Activated CD4-positive, alpha-beta T cell treated with anti-CD3 and anti-CD28 coated beads, Interleukin-2, amount 50 U/mL, for 24 hours (primary cell): ENCODE data around the gene TSSK2.

Experiments
- DNase-seq, 2 donors: peaks; one replicate each; pipeline ENCODE4 v3.0.0-alpha.2; 2020; ENCODE audit warnings: low read depth in 1 of 2, low spot score in 1 of 2

Gene TSSK2

GRCh38 chr22:19105867-19106802 is 25.0 kb upstream of the TSSK2 start:
- DNase-seq, result no peak

DNA sequence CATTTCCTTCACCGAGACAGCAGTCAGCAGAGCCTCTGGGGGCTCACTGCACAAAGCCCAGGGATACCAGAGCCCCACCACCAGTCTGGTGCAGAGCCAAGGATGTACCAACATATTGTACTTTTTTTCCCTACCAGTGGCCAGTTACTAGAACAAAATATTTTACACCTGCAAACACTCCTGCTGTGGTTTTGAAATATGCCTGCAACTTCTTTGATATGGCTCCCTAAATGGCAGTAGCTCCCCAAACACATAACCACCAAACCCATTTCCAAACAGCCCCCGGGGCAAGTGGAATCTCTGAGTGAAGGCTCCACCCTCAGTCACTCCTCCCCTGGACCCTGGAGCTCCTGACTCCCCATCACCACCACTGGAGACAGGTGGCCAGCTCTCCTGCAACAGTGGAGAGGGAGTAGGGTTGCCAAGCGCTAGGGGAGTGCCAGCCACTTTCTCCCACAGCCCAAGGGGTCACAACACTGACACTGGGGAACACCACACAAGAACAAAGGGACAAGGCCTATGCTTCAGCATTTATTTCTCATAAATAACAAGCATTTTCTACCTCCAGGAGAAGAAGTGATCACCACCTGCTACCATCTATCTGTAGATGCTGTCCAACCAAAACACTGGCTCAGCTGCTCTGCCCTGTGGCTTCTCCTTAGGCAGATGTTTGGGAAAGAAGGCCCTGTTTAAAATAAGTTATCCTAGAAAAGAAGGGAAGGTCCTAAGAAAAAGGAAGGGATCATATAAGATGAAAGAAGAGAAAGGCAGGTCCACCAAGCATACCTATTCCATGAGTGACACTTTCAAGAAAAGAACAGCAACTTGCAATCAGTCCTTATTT is 24.0 kb upstream of the TSSK2 start:
- DNase-seq, result no peak

- no peak for DNase-seq
Measured at GRCh38 chr22:19107730-19108074, 23.4 kb upstream of the TSSK2 start.

GRCh38 chr22:19108807-19109197 is 22.3 kb upstream of the TSSK2 start:
- no peak for DNase-seq

DNA sequence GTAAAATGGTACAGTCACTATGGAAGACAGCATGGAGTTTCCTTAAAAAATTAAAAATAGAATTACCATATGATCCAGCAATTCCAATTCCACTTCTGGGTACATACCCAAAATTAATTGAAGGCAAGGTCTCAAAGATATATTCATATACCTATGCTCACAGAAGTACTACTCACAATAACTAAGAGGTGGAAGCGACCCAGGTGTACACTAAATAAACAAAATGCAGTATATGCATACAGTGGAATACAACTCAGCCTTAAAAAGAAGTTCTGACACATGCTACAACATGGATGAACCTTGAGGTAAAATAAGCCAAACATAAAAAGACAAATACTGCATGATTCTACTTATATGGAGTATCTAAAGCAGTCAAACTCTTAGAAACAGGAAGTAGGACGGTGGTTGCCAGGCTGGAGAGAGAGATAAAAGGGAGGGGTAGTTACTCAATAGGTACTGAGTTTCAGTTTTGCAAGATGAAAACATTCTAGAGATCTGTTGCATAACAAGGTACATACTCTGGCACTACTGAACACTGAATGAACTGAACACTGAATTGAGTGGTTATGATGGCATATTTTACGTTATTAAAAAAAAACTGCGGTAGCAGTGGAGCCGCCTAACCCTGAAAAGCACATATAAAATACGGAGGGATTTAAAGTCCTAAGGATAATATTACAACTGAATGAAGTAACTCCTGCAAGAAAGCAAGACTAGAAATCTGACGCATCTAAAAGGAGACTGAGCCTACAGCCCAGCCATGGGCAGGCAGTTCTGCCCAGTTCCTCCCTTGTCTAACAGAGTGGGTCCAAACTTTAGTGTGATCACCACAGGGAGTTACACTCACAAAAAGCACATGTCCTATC is 21.7 kb upstream of the TSSK2 start:
- DNase-seq, result peak in 1 of 2 donors; percentile 37

DNA sequence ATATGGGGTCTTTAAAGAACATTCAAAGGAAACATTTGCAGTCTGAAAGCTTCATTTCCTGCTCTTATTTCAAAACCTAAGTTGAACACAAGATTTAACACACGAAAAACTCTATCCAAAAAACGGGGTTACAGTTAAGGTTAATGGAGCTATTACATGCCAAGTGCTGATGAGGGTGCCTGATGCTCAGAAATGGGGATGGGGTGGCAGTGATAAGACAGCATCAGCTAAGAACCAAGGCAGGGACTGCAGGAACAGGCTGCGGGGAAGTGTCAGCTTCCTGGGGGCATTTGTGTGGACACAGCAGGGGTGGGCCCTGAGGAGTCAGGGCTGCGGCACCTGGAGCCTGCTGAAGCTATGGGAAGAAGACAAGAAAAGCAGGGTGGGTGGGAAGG is 21.0 kb upstream of the TSSK2 start:
- DNase-seq, result no peak

DNA sequence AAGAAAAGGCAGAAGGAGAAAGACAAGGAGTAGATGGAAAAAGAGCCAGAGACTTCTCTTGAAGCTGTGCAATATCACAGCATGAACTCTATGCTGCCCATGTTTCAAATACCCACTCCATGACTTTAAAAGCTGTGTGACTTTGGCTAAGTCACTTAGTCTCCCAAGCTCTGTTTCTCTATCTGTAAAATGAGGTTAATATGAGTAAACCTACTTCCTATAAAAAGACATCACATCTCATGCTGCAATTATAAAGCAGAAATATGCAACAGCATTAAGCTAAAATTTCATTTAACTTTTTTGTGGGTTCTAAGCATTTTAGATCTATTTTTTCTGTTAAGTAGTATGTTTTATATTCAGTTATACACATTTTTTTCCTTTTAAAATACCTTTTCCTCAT is 20.5 kb upstream of the TSSK2 start:
- no peak for DNase-seq

DNA sequence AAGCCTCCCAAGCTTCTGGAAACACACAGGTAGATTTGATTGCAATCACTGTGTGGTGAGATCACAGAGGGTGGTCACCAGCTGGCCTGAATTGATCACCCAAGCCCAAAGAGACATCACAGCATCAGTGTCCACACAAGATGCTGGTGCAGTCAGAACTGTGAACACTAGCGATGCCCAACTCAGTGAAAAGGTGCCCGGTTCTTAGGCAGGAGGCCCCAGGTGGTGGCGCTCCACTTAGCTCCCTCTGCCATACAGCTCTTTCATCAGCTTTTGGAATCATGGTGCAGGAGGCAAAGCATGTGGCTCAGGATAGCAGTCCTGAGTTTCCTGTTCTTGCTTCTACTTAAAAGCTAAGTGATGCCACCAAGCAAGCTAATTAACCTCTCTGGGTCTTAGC is 20.0 kb upstream of the TSSK2 start:
- DNase-seq, result no peak

DNA sequence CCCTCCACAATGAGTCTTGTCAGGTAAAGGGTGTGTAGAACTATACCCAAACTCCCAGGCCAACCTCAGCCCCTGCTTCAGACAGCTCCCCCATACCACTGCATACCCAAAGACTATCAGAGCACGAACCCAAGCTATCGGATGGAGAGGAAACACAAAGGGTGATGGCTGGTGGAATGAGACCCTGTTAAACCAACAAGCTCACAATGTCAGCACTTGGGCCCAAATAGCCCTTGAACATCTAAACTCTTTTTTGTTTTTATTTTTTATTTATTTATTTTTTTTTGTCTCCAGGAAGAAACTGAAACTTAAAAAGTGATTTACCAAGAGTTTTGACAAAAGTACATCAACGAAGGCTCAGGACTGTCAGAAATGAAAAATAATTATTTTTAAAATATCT is 19.5 kb upstream of the TSSK2 start:
- DNase-seq, result no peak

GRCh38 chr22:19113429-19113828 is 17.7 kb upstream of the TSSK2 start:
- no peak for DNase-seq

DNA sequence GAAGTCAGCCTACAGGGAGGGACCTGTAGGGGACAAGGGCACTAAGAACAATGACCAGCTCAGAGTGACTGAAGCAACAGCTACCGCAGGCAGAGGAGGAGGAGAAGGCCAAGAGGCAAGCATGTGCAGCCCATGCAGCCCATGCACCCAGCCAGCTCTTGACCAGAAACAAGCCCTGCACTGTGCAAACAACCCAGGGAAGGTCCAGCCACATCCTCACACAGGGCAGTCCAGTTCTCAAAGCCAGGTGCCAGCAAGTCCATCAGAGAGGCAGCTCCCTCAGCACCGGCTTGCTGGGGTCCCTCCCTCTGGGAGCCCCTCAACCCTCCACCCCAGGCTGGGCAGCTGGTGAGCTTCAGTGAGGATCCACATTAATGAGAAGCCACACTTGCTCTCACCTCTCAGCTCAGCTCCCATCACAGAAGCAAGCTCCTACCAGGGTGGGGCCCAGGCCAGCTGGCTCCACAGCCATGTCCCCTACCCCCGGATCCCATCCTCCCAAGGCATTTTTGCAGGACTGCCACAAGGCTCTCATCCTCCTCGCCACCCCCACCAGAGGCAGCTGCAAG is 16.0 kb upstream of the TSSK2 start:
- DNase-seq, result no peak

GRCh38 chr22:19115628-19116027 is 15.5 kb upstream of the TSSK2 start:
- DNase-seq, result no peak

GRCh38 chr22:19117111-19117512 is 14.0 kb upstream of the TSSK2 start:
- DNase-seq, result no peak

GRCh38 chr22:19118329-19118880 is 12.7 kb upstream of the TSSK2 start:
- peak in 1 of 2 donors; percentile 39 for DNase-seq

- DNase-seq, result no peak
Measured at GRCh38 chr22:19119949-19120348, 11.2 kb upstream of the TSSK2 start.

DNA sequence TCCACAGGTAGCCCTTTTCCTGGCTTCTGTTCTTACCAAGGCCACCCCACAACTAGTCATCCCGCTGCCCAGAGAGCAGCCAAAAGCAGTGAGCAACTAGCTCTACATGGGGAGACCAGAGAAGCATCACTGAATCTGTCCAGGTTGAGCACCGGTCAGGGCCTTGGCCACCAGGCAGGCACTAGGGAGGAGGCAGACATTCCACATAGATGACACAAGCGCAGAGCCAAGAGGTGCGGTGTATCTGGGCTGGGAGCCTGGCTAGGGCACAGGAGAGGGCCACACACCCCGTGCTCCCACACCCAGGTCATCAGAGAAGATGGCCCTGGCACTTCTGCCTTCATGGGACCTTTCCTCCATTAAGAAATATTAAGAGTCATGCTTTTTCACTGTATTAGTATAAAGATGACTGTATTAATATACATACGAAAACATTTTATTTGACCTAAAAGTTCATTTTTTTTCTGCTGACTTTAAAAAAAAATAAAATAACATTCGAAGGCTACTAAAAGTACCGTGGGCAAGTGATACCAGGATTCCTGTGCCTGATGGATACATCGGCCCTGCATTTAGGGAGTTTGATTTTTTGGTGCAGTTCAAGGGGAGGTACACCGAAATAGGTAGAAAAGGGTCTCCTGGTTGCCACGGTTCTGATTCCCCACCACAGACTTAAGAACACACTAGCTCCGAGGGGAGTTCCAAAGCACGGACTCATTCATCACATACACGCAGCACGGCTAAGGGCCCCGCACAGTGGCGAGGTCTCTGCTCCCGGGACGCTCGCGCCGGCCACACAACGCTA is 10.1 kb upstream of the TSSK2 start:
- no peak for DNase-seq

- DNase-seq, result peak in 1 of 2 donors; percentile 21
Measured at GRCh38 chr22:19121631-19122142, 9.4 kb upstream of the TSSK2 start.

DNA sequence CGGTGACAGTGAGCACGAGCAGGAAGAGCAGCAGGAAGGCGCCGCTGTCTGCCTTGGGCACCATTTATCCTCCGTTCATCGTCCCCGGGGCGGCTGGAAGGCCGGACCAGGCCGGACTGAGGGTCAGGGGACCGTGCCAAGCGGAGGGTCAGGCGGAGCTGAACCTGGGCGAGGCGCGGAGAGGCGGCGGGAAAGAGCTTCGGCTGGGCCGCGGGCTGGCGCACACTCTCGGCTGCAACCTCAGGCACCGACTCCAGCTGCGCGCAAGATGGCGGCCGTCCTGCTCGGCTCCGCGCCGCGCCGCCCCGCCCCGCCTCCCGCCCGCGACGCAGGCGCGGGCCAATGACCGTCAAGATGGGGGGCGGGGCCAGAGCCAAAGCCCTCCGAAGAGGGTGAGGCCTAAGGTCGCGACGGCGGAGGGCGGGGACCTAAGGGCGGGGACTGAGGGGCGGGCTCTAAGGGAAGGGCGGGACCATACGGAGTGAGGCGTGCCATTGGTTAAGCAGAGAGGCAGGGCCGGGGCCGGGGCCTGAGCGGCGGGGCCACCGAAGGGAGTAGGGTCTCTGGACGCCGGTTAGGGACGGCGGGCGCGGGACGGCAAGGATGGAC is 8.9 kb upstream of the TSSK2 start, which contains the start of gene DGCR2:
Gene DGCR2, minus strand, starts transcription at position 270 of the 609 bp plus-strand sequence. Its CDS starts 206 bp downstream, at position 64.
- peak; percentile 94 to 95 for DNase-seq
